ENCODE results near the gene STUM. TPM values are rescaled to one million over a fixed set of nuclear protein-coding genes. Genes with fewer than 3 reads are reported as not detected.

The STUM gene
- polyA plus RNA-seq, 1 experiment = not detected

- no peak for DNase-seq (ENCODE audit: low read depth, low spot score)
- H3K27ac ChIP-seq (ENCODE audit: low read depth, low read length) = no peak overlapping the region
- CTCF ChIA-PET = no interaction called here
Measured at GRCh38 chr1:226568077-226568831, 19.7 kb downstream of the STUM start.

GRCh38 chr1:226568975-226569741 is 20.6 kb downstream of the STUM start:
- Histone ChIP-seq H3K4me3 (ENCODE audit: low read depth, low read length) (no peak overlapping the region), H3K27me3 (ENCODE audit: control insufficient read depth, insufficient read depth, low read length) (peaks cover 18% of the 10 kb centered on the region), H3K9me3 (ENCODE audit: control insufficient read depth, insufficient read depth, low read length) (no peaks in the 10 kb centered on the region), H3K27ac (ENCODE audit: low read depth, low read length) (no peak overlapping the region)
- DNase-seq (ENCODE audit: low read depth, low spot score) = no peak
- no peak for TF ChIP-seq CTCF (IDR thresholded peaks at IDR 0.05; ENCODE audit: low read depth, low read length)
- ChIA-PET POLR2A (no interaction called here), CTCF (interaction anchor here (0.5 kb wide), 1 partner anchor 19 kb away, joined by 5 read pairs; no protein-coding TSS in a partner anchor)

More at GRCh38 chr1:226568077-226568831, 19.7 kb downstream of the STUM start:
- H3K27me3 ChIP-seq (ENCODE audit: control insufficient read depth, insufficient read depth, low read length) = peaks cover 18% of the 10 kb centered on the region
- no peaks in the 10 kb centered on the region for H3K9me3 ChIP-seq (ENCODE audit: control insufficient read depth, insufficient read depth, low read length)
- TF ChIP-seq CTCF (IDR thresholded peaks at IDR 0.05; ENCODE audit: low read depth, low read length) = peak; percentile 17; the same call in 1 of the 2 replicates
- POLR2A ChIA-PET = no interaction called here
- H3K4me3 ChIP-seq (ENCODE audit: low read depth, low read length) = no peak overlapping the region

GRCh38 chr1:226569879-226570547 is 21.4 kb downstream of the STUM start:
- no peak overlapping the region for H3K4me3 ChIP-seq (ENCODE audit: low read depth, low read length)
- DNase-seq (ENCODE audit: low read depth, low spot score) = no peak
- H3K9me3 ChIP-seq (ENCODE audit: control insufficient read depth, insufficient read depth, low read length) = no peaks in the 10 kb centered on the region
- ChIA-PET POLR2A (no interaction called here), CTCF (interaction anchor here (1.1 kb wide), 1 partner anchor 23 kb away, joined by 3 read pairs; no protein-coding TSS in a partner anchor)
- H3K27me3 ChIP-seq (ENCODE audit: control insufficient read depth, insufficient read depth, low read length) = peaks cover 18% of the 10 kb centered on the region
- H3K27ac ChIP-seq (ENCODE audit: low read depth, low read length) = no peak overlapping the region
- TF ChIP-seq CTCF (IDR thresholded peaks at IDR 0.05; ENCODE audit: low read depth, low read length) = peak; percentile 33

- H3K4me3 ChIP-seq (ENCODE audit: low read depth, low read length) = no peak overlapping the region
- CTCF ChIA-PET = no interaction called here
- no peaks in the 10 kb centered on the region for H3K9me3 ChIP-seq (ENCODE audit: control insufficient read depth, insufficient read depth, low read length)
- no peak for TF ChIP-seq CTCF (IDR thresholded peaks at IDR 0.05; ENCODE audit: low read depth, low read length)
- no peak overlapping the region for H3K27ac ChIP-seq (ENCODE audit: low read depth, low read length)
- POLR2A ChIA-PET = no interaction called here
- no peak for DNase-seq (ENCODE audit: low read depth, low spot score)
- H3K27me3 ChIP-seq (ENCODE audit: control insufficient read depth, insufficient read depth, low read length) = peaks cover 17% of the 10 kb centered on the region
Measured at GRCh38 chr1:226571893-226572292, 23.3 kb downstream of the STUM start.

Data from AG04450 (cell line).